GM19324 (cell line): ENCODE data around the gene NUDT8.
A peak's percentile ranks its signal among the peaks of the same experiment; 100 is the strongest.
"Not testable (repeated sequence)": the region's sequence is repeated elsewhere in the genome, so short reads cannot be mapped to it uniquely, and the experiment has no call there.

Experiments
- ATAC-seq: cut with Tn5 transposase; IDR thresholded peaks from one replicate; pipeline ENCODE4 v1.9.1; 2021; ENCODE audit warnings: mild to moderate bottlenecking, moderate library complexity; ENCODE audit not compliant: unreplicated experiment, low FRiP score

Gene NUDT8

DNA sequence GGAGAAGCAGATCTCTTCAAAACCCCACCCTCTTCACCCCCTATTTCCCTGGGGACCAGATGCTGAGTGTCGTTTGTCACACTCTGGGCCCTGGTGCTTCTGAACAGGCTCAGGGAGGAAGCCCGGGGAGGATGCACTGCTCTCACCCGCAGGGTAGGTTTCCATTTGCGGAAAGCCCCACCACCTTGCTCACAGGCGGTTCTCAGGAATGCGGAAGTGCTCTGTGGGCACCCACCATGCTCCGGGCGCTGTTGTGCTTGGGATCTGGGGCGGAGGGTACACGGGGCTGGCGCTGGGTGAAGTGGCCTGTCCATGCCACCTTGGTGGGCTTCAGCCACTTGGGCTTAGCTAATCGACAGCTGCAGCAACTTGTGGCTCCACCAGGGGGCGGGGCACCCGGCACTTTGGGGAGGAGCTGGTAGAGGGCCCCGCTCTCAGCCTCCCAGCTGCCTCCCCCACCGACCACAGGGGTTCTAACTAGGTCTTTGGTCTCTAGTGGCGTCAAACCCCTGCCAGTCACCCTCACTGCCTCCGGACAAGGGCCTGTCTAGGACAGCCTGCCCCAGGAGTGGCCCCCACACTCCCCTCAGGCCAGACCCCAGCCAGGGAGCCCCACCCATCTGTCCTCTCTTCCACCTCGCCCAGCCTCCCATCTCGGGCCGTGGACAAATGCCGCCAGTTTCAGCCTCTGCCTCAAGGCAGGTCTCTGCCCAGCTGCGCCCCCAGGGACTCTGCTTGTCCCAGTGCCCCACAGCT, 15.6 kb downstream of the NUDT8 start:
- ATAC-seq: peak; percentile 68

DNA sequence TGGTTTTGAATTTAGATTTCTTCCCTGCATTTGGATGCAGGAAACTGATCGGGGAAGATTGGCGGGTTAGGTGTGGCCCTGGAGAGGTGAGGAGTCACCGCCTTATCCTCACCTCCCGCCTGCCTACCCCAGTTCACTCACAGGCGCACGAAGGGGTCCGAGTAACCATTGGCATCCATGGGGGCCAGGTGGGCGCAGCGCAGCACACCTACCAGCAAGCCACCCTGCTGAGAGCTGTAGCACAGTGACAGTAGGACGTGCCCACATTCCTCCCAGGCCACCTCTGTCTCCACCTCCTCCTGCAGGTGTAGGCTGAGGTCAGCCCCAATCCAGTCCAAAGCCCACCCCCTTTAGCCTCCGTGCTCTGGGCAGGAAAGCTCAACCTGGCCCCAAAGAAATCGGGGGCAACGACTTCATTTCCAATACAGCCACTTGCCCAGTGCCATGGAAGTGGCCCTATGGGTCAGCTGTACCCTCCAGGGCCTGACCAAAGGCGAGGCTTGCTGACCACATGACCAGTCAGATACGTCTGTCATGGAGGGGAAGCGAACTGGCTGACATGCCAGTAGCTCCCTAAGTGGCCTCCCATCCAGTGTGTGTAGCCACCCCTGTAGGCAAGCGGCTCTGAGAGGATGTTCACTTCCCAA, 16.3 kb downstream of the NUDT8 start:
- ATAC-seq: no peak

DNA sequence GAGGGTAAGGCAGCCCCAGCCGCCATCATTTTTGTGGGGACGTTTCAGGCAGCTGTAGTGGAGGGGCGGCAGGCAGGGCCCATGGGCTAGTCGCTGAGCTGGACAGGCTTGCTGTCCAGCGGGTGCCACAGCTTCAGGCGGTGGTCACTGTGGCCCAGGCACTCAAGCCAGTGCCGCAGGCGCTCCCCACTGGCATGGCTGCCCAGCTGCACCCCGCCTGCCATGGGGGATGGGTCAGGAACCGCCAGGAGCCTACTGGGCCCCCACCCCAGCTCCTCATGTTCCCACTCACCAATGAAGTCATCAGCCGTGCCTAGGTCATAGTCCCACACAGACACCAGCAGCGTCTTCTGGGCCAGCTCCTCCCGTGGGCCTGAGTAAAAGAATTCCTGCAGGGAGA, 17.0 kb downstream of the NUDT8 start:
- ATAC-seq: no peak

DNA sequence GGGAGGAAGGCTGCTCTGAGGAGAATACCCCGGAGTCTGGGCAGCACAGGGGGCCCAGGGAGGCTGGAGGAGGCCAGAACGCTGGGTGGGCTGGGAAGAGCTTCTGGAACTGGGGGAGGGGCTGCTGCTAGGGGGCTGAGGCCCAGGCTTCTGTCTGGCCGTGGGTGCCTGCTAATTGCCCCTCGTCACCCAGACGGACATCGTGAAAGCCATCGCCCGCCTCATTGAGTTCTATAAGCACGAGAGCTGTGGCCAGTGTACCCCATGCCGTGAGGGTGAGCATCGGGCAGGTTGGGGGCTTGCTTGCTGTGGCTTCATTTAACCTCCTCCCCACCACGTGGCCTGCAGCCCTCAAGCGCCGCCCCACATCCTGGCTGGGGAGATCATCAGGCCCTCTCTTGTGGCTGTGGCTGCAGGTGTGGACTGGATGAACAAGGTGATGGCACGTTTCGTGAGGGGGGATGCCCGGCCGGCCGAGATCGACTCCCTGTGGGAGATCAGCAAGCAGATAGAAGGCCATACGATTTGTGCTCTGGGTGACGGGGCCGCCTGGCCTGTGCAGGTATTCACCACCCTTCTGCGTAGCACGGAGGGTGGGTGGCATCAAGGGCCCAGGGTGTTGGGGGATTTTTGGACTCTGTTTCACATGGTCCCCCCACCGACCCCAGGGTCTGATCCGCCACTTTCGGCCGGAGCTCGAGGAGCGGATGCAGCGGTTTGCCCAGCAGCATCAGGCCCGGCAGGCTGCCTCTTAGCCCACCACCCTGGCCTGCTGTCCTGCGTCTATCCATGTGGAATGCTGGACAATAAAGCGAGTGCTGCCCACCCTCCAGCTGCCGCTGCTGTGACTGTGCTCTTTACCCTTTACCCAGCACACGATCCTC, 17.8 kb downstream of the NUDT8 start:
- ATAC-seq: no peak

DNA sequence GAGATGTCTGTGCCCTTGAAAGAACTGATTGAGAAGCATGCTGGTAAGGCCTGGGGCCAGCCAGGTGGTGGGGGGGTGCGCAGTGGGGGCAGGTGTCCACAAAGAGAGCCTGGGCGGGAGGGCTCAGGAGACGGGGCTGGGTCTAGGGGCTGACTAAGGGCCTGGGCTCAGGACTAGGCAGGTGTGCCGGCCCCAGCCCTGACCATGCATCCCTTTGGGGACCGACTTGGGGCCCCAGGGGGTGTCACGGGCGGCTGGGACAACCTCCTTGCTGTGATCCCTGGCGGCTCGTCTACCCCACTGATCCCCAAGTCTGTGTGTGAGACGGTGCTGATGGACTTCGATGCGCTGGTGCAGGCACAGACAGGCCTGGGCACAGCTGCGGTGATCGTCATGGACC, 18.6 kb downstream of the NUDT8 start:
- no peak for ATAC-seq

DNA sequence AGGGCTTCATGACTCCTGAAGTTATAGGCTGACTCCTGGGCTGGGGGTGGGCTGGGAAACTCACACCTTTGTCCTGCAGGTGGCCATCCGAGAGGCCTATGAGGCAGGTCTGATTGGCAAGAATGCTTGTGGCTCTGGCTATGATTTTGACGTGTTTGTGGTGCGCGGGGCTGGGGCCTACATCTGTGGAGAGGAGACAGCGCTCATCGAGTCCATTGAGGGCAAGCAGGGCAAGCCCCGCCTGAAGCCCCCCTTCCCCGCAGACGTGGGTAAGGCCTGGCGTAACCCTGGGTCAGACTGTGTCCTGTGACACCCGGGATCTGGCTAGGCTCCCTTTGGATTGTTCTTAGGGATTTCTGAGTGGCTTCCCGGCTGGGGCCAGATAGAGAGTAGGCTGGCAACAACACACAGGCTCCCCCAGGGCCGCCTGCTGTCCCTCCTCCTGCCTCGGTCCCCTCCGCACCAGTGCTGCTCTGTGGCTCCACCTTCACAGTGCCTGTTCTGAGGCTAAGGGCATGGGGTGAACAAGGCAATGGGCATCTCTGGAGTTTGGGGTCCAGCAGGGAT, 19.4 kb downstream of the NUDT8 start:
- no peak for ATAC-seq

DNA sequence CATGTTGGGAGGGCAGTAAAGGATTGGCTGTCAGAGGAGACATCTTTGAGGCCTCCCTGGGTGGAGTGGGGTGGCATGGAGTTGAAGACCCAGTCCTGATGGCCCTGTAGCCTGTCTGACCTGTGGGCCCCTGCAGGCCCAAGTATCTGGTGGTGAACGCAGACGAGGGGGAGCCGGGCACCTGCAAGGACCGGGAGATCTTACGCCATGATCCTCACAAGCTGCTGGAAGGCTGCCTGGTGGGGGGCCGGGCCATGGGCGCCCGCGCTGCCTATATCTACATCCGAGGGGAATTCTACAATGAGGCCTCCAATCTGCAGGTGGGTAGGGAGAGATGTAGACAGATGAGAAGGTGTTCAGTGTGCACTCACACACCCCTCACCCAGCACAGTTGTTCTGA, 20.4 kb downstream of the NUDT8 start:
- no peak for ATAC-seq

DNA sequence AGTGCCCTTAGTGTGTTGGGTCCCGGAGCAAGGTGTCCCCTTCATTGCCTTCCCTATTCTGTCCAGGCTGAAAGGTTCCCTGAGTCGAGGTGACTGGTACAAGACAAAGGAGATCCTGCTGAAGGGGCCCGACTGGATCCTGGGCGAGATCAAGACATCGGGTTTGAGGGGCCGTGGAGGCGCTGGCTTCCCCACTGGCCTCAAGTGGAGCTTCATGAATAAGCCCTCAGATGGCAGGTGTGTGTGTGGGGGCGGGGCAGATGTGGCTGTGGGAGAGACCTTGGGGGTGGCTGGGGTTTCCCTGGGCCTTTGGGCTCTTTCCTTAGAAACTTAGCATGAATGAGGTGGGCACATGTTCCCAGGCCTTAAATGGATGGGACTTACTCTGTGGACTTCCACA, 21.3 kb downstream of the NUDT8 start:
- ATAC-seq: no peak

DNA sequence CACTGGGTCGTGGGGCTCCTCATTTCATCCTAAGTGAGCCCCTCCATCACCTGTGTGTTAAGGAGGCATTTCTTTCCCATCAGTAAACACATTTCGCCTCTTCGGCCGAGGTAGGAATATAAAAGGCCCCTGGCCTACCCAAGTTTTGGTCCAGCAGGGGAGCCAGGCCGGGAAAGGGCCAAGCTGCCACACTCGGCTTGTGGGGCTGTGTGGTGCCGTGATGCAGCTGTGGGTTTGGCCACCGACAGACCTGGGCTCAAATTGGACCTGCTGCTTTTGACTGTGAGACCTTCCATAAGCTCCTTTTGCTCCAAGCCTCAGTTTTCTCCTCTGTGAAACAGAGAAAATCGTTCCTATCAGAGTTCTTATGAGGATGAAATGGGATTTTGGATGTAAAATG, 22.2 kb downstream of the NUDT8 start:
- no peak for ATAC-seq

DNA sequence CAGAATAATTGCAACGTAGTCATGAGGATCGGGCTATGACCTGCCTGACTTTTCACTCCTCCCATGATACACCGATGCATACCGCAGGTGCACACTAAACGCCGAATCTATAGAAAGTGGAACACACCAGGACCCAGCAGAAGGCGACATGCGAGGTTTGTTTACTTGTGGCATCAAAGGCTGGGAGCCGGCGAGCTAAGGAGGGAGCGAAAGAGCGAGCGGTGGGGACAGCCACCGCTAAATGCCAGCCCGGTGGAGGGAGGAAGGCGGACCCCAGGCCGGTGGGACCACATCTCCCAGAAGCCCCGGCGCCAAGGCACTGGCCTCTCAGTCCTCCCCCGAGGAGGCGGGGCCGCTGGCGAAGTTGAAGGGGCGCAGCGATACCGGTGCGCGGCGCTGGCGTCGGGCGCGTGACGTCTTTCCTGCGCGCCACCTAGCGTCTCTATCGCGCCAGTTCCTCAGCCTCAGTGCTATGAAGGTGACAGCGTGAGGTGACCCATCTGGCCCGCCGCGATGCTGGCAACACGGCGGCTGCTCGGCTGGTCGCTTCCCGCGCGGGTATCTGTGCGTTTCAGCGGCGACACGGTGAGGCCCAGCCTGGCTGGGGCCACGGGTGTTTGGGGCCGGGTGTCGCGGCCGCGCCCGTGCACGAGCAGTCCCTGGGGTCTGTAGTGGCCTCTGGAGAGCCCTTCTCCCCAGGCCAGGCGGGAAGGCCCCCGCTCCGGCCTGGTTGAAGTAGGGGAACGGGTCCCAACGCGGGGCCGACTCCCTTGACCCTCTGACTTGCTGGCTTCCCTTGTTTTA, 23.0 kb downstream of the NUDT8 start, which contains the start of gene NDUFV1:
TSS of gene NDUFV1 (plus strand) at position 445 of the 804 bp plus-strand sequence. CDS start at position 514, 69 bp downstream.
- ATAC-seq: peak; percentile 95

DNA sequence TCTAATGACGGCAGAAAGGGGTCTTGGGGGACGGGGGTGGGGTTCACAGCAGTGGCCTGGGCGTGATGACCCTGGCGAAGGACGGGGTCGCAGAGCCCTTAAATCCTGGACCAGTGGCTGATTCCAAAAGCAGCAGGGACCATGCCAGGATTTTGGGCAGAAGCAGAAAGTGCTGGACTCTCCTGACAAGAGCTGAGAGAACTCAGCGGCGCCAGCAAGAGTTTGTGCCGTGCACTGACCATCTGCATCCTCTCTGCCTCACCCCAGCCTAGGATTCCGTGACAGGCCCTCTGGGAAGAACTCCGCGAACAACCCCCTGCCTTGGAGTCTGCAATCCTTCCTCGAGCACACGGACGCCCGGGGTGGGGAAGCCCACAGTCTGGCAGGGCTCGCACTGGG, 23.6 kb downstream of the NUDT8 start:
- no peak for ATAC-seq

DNA sequence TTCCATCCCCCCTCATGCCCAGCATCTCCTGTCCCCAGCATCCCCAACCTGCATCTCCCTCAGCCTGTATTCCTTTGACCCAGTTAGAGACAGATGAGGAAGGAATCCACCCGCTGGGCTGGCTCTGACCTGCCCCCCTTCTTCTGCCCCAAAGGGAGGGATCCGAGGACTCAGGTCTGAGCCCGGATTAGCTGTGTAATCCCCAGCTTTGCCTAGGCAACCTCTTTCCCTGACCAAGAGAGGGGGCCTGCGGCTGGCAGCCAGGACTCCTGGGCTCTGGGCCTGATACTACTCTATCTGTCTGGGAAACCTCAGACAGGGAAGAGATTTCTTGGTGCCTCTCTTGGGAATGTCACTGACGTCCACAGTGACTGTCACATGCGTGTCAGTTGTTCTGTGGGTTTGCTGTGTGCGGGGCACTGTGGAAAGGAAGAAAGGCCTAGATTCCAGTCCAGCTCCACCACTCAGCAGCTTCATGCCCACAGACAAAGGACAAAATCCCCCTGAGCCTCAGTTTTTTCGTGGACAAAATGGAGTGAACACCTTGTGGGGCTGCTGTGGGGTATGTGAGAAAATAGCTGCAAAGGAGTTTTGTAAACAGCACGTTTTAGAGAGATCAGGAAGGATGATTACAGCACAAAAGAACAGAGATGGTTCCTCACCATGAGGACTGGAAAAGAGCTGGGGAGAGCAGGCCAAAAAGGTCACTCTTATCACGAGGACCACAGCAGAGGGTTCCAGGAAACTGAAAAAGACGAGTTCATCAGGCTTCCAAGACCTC, 24.3 kb downstream of the NUDT8 start:
- ATAC-seq: no peak

DNA sequence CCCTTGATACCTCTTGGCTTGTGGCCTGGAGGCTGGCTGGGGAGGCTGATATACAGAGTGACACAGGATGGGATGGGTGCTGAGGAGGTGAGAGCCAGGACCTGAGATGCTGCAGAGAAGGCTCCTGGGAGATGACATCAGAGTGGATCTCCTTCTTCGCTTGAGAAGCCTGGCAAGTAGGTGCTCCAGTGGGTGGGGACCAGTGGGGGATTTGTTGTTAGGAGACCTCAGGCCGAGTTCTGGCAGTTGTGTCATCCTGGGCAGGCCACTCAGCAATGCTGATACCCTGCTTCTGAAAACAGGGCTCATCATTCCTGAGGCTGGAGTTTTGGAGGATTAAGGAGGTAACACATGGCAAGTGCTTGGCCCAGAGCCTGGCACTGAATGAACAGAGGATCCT, 24.9 kb downstream of the NUDT8 start:
- ATAC-seq: no peak

DNA sequence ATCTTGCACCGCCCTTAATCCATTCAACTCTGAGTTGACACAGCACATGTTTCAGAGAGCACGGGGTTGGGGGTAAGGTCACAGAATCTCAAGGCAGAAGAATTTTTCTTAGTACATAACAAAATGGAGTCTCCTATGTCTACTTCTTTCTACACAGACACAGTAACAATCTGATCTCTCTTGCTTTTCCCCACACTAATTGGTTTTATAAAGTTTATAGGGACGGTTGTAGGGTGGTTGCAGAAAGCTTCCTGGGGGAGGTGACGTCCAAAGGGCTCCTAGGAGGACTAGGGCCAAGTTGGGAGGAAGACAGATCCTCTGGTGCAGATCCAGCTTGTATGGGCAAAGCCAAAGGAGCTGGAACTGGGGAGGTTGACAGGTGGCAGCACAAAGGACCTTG, 25.6 kb downstream of the NUDT8 start:
- ATAC-seq: not testable (repeated sequence)

DNA sequence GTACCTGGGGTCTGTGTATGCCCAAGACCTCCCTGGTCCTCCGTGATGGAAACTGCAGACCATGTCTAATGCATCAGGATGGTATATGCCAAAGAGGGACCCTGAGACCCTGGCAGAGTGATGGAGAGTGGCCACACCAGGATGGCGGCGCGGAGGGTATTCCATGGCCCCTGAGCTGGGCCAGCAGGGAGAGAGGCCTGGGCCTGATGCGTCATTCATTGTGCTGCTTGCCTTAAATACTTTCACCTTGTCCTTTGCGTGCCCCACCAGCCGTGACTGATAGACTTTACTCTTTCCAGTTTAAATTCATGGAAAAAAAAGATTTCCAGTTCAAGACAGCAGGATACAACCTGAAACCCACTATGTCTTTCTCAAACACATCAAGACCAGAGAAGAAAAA, 28.6 kb downstream of the NUDT8 start:
- no peak for ATAC-seq

DNA sequence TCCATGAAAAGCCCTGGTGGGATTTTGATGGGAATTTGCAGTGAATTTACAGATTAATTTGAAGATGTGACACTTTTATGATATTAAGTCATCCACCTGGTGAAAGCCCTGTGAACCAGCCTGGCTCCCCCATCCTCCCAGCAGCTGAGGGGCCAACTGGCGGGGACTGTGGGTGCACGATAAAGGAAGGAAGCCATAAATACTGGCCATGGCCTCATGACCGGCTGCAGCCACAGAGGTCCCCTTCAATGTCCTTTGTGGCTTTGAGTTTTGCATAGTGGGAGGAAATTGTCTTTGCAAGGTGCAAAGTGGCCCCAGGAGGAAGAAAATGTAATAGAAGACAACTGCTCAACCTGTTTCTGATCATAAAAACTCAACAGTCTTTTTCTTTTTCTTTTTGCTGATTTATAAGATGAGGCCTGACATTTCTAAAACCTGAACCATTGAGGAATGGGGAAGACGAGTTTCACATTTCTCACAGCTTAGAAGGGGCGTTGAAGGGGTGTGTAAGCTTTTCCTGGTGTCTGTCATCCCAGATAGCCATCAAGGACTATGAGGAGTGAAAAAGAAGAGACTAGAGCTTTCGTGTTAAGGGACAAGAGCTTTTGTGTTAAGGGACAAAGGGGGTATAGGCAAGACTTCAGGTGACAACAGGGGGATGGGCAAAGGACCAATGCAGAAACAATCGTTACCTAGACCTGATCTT, 29.3 kb downstream of the NUDT8 start:
- no peak for ATAC-seq

DNA sequence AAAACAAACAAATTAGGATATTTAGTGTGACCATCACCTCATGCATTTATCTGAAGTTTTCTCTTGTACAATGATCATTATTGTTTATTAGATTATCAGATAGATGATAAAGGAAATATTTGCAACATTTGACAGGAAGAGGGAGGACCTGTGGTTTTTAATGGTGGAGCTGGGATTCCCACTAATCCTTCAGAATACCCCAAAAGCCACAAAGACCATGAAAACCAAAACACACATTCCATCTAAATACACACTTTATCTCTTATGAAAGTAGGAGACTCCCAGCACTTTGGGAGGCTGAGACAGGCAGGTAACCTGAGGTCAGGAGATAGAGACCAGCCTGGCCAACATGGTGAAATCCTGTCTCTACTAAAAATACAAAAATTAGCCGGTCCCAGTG, 30.6 kb downstream of the NUDT8 start:
- no peak for ATAC-seq

DNA sequence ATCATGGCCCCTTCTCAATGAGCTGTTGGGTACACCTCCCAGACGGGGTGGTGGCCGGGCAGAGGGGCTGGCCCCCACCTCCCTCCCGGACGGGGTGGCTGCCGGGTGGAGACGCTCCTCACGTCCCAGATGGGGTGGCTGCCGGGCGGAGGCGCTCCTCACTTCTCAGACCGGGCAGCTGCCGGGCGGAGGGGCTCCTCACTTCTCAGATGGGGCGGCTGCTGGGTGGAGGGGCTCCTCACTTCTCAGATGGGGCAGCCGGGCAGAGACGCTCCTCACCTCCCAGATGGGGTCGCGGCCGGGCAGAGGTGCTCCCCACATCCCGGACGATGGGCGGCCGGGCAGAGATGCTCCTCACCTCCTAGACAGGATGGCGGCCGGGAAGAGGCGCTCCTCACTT, 31.8 kb downstream of the NUDT8 start:
- ATAC-seq: not testable (repeated sequence)

DNA sequence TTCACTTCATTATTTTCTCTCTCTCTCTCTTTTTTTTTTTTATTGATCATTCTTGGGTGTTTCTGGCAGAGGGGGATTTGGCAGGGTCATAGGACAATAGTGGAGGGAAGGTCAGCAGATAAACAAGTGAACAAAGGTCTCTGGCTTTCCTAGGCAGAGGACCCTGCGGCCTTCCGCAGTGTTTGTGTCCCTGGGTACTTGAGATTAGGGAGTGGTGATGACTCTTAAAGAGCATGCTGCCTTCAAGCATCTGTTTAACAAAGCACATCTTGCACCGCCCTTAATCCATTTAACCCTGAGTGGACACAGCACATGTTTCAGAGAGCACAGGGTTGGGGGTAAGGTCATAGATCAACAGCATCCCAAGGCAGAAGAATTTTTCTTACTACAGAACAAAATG, 32.3 kb downstream of the NUDT8 start:
- not testable (repeated sequence) for ATAC-seq
